HCT116 (cell line): Measurements from ENCODE around the gene KRTAP12-3. TPM values are rescaled to one million over a fixed set of nuclear protein-coding genes. Genes with fewer than 3 reads are reported as not detected.
"Not testable (repeated sequence)": the region's sequence is repeated elsewhere in the genome, so short reads cannot be mapped to it uniquely, and the experiment has no call there.

ENCODE experiments used
- ATAC-seq: fragments of 200-7000 bp; cut with Tn5 transposase; 2 replicates; pipeline ENCODE4 v1.9.1; 2020; ENCODE audit warnings: mild to moderate bottlenecking, moderate library complexity
- BruUV-seq: library from RNA; stranded (reverse); fragments of 400-500 nt; replicated peaks from 2 replicates; lab custom pipeline; 2021; lab: Mats Ljungman, UMichigan
- CTCF ChIA-PET: fragments of 300-600 bp; sonication (Branson Sonifier 250); formaldehyde crosslinking; loops from one replicate; lab custom pipeline; 2021; ENCODE audit warnings: antibody characterized with exemption; lab: Charles Lee
- POLR2A ChIA-PET: fragments of 300-600, 350-600 bp; sonication (Branson Sonifier 250); formaldehyde crosslinking; loops from one replicate; lab custom pipeline; 2021; ENCODE audit warnings: antibody characterized with exemption; lab: Charles Lee
- RAD21 ChIA-PET, 2 experiments: fragments of 300-600 bp; sonication (Branson Sonifier 250); formaldehyde crosslinking; loops; one replicate each; lab custom pipeline; 2023; ENCODE audit warnings: low total read pairs in 2 of 2; ENCODE audit not compliant: uncharacterized antibody in 2 of 2, unreplicated experiment in 2 of 2, low non-redundant PET in 1 of 2; lab: Charles Lee
- DNase-seq: peaks from one replicate; pipeline ENCODE4 v3.0.0-alpha.2; 2010; ENCODE audit warnings: low read depth, low spot score
- H2AFZ ChIP-seq: fragments of 200-600 bp; shearing (Covaris generic), sonication (generic); 2 replicates; pipeline ENCODE4 v1.6.1; 2017; ENCODE audit warnings: low read depth, mixed run types, mixed read lengths, antibody characterized with exemption, low read length; ENCODE audit not compliant: poor library complexity, severe bottlenecking
- H3K27ac ChIP-seq: 2 replicates; pipeline ENCODE4 v1.5.1; 2012; ENCODE audit warnings: low read depth, low read length
- H3K27me3 ChIP-seq: fragments of 200-600 bp; sonication (generic); 2 replicates; pipeline ENCODE4 v1.6.1; 2016; ENCODE audit warnings: mixed run types, low read length, mixed read lengths; ENCODE audit not compliant: insufficient read depth
- H3K36me3 ChIP-seq, 2 experiments: fragments of 200-500 bp in 1 of 2; fragments of 200-600 bp in 1 of 2; sonication (Bioruptor generic) in 1 of 2; sonication (generic) in 1 of 2; 2 replicates each; pipeline versions ENCODE4 v1.5.1 to v1.6.1; 2014 to 2016; ENCODE audit warnings: low read length in 2 of 2, inconsistent platforms in 1 of 2, mixed read lengths in 1 of 2, mixed run types in 1 of 2; ENCODE audit not compliant: insufficient read depth in 2 of 2, control insufficient read depth in 1 of 2
- H3K4me1 ChIP-seq, 2 experiments: fragments of 200-600 bp in 1 of 2; sonication (generic) in 1 of 2; 2 replicates each; pipeline versions ENCODE4 v1.5.1 to v1.6.1; 2012 to 2017; ENCODE audit warnings: low read length in 2 of 2, inconsistent platforms in 1 of 2, mild to moderate bottlenecking in 1 of 2, mixed read lengths in 1 of 2, mixed run types in 1 of 2, moderate library complexity in 1 of 2; ENCODE audit not compliant: insufficient read depth in 2 of 2, control insufficient read depth in 1 of 2
- H3K4me2 ChIP-seq: fragments of 200-600 bp; sonication (generic); 2 replicates; pipeline ENCODE4 v1.6.1; 2017; ENCODE audit warnings: mixed run types, low read length, mixed read lengths
- H3K4me3 ChIP-seq, 2 experiments: fragments of 200-600 bp in 1 of 2; sonication (generic) in 1 of 2; replicated peaks in 1 of 2; 2 replicates each; pipeline ENCODE4 v1.5.1; 2011 to 2016; ENCODE audit warnings: low read length in 2 of 2, control low read depth in 1 of 2, low read depth in 1 of 2, mild to moderate bottlenecking in 1 of 2, mixed read lengths in 1 of 2, mixed run types in 1 of 2
- H3K79me2 ChIP-seq: fragments of 200-600 bp; sonication (generic); 2 replicates; pipeline ENCODE4 v1.6.1; 2017; ENCODE audit warnings: mild to moderate bottlenecking, mixed run types, low read length, moderate library complexity, mixed read lengths; ENCODE audit not compliant: insufficient read depth
- H3K9ac ChIP-seq: fragments of 200-600 bp; sonication (generic); 2 replicates; pipeline ENCODE4 v1.6.1; 2016; ENCODE audit warnings: low read length, mixed read lengths
- H3K9me2 ChIP-seq: fragments of 200-600 bp; sonication (generic), shearing (Covaris generic); 2 replicates; pipeline ENCODE4 v1.6.1; 2017; ENCODE audit warnings: mixed run types, mild to moderate bottlenecking, moderate library complexity; ENCODE audit not compliant: insufficient read depth
- H3K9me3 ChIP-seq, 2 experiments: fragments of 200-500 bp in 1 of 2; fragments of 200-600 bp in 1 of 2; sonication (Bioruptor generic) in 1 of 2; sonication (generic) in 1 of 2; 2 replicates each; pipeline ENCODE4 v1.6.1; 2014 to 2017; ENCODE audit warnings: low read length in 2 of 2, mixed read lengths in 2 of 2, inconsistent platforms in 1 of 2, low read depth in 1 of 2, mild to moderate bottlenecking in 1 of 2, mixed run types in 1 of 2, moderate library complexity in 1 of 2; ENCODE audit not compliant: control insufficient read depth in 1 of 2, insufficient read depth in 1 of 2
- H4K20me1 ChIP-seq: fragments of 200-600 bp; sonication (generic), shearing (Covaris generic); 2 replicates; pipeline ENCODE4 v1.6.1; 2017; ENCODE audit warnings: mixed run types, mild to moderate bottlenecking, moderate library complexity; ENCODE audit not compliant: insufficient read depth
- ATF3 ChIP-seq: IDR thresholded peaks from 2 replicates; pipeline ENCODE4 v1.6.1; 2012
- CBX3 ChIP-seq: IDR thresholded peaks from 2 replicates; pipeline ENCODE4 v1.6.1; 2012; ENCODE audit warnings: low read depth
- CEBPB ChIP-seq: IDR thresholded peaks from 2 replicates; pipeline ENCODE4 v1.6.1; 2012; ENCODE audit warnings: low read depth
- EGR1 ChIP-seq: IDR thresholded peaks from 2 replicates; pipeline ENCODE4 v1.6.1; 2012; ENCODE audit warnings: low read depth
- EZH2phosphoT487 ChIP-seq: fragments of 200-600 bp; IDR thresholded peaks from 2 replicates; pipeline ENCODE4 v1.6.1; 2018; ENCODE audit warnings: antibody characterized with exemption, borderline replicate concordance
- FOSL1 ChIP-seq: IDR thresholded peaks from 2 replicates; pipeline ENCODE4 v1.6.1; 2012; ENCODE audit warnings: low read depth
- MAX ChIP-seq: IDR thresholded peaks from 2 replicates; pipeline ENCODE4 v1.6.1; 2012
- POLR2A ChIP-seq: IDR thresholded peaks from 2 replicates; pipeline ENCODE4 v1.7.0; 2011; ENCODE audit warnings: borderline replicate concordance; ENCODE audit not compliant: insufficient read depth, insufficient read length; ENCODE audit errors: extremely low read depth
- REST ChIP-seq: IDR thresholded peaks from 2 replicates; pipeline ENCODE4 v1.6.1; 2012; ENCODE audit warnings: low read depth
- SIN3A ChIP-seq: IDR thresholded peaks from 2 replicates; pipeline ENCODE4 v1.6.1; 2012; ENCODE audit warnings: low read depth
- SP1 ChIP-seq: IDR thresholded peaks from 2 replicates; pipeline ENCODE4 v1.6.1; 2012; ENCODE audit warnings: low read depth
- ZFX ChIP-seq: fragments of 450-650 bp; IDR thresholded peaks from 2 replicates; pipeline ENCODE4 v1.6.1; 2017
- ZNF274 ChIP-seq: fragments of 200-500 bp; sonication (Bioruptor generic); IDR thresholded peaks from 2 replicates; pipeline ENCODE4 v1.6.1; 2014; ENCODE audit warnings: mild to moderate bottlenecking, low read depth, low read length, inconsistent platforms
- intact Hi-C: fragments of 100-400 bp; cut with micrococcal nuclease; formaldehyde crosslinking; loops from 2 replicates; pipeline ENCODE4 v1.10.0; 2022
- total RNA-seq: library from RNA; stranded (reverse); gene quantifications from one replicate; pipeline ENCODE4 v1.2.1, GENCODE V29; 2021; ENCODE audit not compliant: unreplicated experiment

The KRTAP12-3 gene
- total RNA-seq, 1 experiment from 2014 or later = not detected

- no peak overlapping the region for H3K9ac ChIP-seq
- H3K27ac ChIP-seq = no peak overlapping the region
- no peak for DNase-seq
- H3K27me3 ChIP-seq = 0 out of 2 replicates have a peak, but pooled peaks cover 3% of the 10 kb centered on the region
- H3K9me2 ChIP-seq = no peaks in the 10 kb centered on the region
- no peaks in the 10 kb centered on the region for H4K20me1 ChIP-seq
- H3K4me1 ChIP-seq = no peaks in the 10 kb centered on the region
- no peaks in the 10 kb centered on the region for H3K79me2 ChIP-seq
- no peak for ATAC-seq
- intact Hi-C loops = no loop called here
- H3K4me3 ChIP-seq = no peak overlapping the region
- no peak overlapping the region for H2AFZ ChIP-seq
- no peaks in the 10 kb centered on the region for H3K9me3 ChIP-seq
- ChIA-PET POLR2A (no interaction called here), CTCF (no interaction called here), RAD21 (no interaction called here)
- no peaks in the 10 kb centered on the region for H3K36me3 ChIP-seq
- no peak overlapping the region for H3K4me2 ChIP-seq
- no TSS peak for BruUV-seq
- no peak for TF ChIP-seq EZH2phosphoT487
- TF ChIP-seq CBX3 = no peak
- no peak for TF ChIP-seq SP1
- no peak for TF ChIP-seq EGR1
- TF ChIP-seq POLR2A = no peak
- no peak for TF ChIP-seq ATF3
- TF ChIP-seq CEBPB = no peak
- TF ChIP-seq SIN3A = no peak
- no peak for TF ChIP-seq ZFX
- no peak for TF ChIP-seq ZNF274
- TF ChIP-seq FOSL1 = no peak
- TF ChIP-seq MAX = no peak
- TF ChIP-seq REST = no peak
Observed at GRCh38 chr21:44684483-44684882, 26.8 kb downstream of the KRTAP12-3 start.

GRCh38 chr21:44685050-44685449 lies 27.3 kb downstream of the KRTAP12-3 start:
- H3K4me3 ChIP-seq, H4K20me1 ChIP-seq, ATAC-seq, DNase-seq, H3K27ac ChIP-seq, H3K79me2 ChIP-seq, BruUV-seq, H3K27me3 ChIP-seq, H3K9ac ChIP-seq, H3K4me2 ChIP-seq, intact Hi-C loops, POLR2A ChIA-PET, H3K9me2 ChIP-seq, H3K9me3 ChIP-seq, RAD21 ChIA-PET, H3K36me3 ChIP-seq, CTCF ChIA-PET, H3K4me1 ChIP-seq, H2AFZ ChIP-seq: not testable (repeated sequence)
